ENCODE data around the gene ATG4B. TPM values are rescaled to one million over a fixed set of nuclear protein-coding genes. Genes with fewer than 3 reads are reported as not detected.
"Not testable (repeated sequence)": the region's sequence is repeated elsewhere in the genome, so short reads cannot be mapped to it uniquely, and the experiment has no call there.

The ATG4B gene
- total RNA-seq, result 125 to 135 TPM (median 133 TPM) in 3 replicates

DNA sequence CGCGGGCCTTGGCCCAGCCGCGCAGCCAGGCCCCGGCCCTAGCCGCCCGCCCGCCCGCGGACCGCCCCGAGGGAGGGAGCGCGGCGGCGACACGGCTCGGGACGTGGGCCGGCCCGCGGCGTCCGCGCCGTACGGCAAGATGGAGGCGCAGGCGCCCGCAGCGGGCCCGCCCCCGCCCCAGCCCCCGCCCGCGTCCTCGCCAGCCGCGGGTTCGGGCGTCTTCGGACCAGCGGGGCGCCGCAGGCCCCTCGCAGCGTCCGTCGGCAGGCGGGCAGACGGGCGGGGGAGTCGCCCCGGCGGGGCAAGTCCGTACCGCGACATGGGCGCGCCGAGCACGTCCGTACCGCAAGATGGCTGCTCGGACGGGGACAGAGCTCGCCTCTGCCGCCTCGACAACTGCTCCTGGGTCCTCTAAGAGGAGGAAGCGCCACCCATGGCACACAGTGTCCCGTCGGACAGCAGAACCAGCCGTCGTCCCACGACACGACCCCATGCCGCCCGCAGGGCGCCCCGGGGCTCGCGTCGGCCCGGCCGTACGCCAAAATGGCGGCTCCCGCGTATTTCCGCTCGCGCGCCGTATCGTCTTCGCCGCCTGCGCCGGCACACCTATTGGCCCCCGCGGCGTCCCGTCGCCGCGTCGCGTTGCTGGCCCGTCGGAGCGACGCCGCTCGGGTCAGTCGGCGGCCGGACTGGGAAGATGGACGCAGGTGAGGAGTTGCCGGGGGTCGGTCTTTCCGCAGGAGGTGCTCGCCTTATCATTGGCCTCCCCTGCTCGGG lies at the start of gene ATG4B, which contains the start of gene THAP4:
ATG4B (plus strand) TSS at position 676 of the 777 bp plus-strand sequence; CDS start at position 698, 22 bp downstream.
THAP4 (minus strand) TSS at position 141 of the 777 bp plus-strand sequence. CDS start 141 bp downstream, outside the sequence.
- peaks cover 19% of the 10 kb centered on the region for H3K36me3 Mint-ChIP-seq
- H3K27ac Mint-ChIP-seq, result peak within 1 kb of the TSS; percentile 96
- peaks cover 23% of the 10 kb centered on the region for H3K4me1 Mint-ChIP-seq
- peak; percentile 69 to 79 for DNase-seq (ENCODE audit: low spot score in 2 of 2, unreplicated experiment in 2 of 2)
- no peaks in the 10 kb centered on the region for H3K9me3 Mint-ChIP-seq
- no peaks in the 10 kb centered on the region for H3K27me3 Mint-ChIP-seq (ENCODE audit: low read depth)
- H3K4me3 Mint-ChIP-seq, result peak within 1 kb of the TSS; percentile 91
- TF ChIP-seq, protein P1, sequence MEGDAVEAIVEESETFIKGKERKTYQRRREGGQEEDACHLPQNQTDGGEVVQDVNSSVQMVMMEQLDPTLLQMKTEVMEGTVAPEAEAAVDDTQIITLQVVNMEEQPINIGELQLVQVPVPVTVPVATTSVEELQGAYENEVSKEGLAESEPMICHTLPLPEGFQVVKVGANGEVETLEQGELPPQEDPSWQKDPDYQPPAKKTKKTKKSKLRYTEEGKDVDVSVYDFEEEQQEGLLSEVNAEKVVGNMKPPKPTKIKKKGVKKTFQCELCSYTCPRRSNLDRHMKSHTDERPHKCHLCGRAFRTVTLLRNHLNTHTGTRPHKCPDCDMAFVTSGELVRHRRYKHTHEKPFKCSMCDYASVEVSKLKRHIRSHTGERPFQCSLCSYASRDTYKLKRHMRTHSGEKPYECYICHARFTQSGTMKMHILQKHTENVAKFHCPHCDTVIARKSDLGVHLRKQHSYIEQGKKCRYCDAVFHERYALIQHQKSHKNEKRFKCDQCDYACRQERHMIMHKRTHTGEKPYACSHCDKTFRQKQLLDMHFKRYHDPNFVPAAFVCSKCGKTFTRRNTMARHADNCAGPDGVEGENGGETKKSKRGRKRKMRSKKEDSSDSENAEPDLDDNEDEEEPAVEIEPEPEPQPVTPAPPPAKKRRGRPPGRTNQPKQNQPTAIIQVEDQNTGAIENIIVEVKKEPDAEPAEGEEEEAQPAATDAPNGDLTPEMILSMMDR (IDR thresholded peaks at IDR 0.05; ENCODE audit: unreplicated experiment), result no peak

DNA sequence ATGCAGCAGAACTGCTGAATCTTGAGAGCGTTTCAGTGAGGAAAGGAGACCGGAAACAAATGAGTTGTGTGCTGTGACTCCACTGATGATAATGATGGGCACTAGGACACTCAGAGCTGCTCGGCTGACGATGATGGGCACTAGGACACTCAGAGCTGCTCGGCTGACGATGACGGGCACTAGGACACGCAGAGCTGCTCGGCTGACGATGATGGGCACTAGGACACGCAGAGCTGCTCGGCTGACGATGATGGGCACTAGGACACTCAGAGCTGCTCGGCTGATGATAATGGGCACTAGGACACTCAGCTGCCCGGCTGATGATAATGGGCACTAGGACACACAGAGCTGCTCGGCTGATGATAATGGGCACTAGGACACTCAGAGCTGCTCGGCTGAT lies 47.6 kb upstream of the ATG4B start:
- not testable (repeated sequence) for H3K27me3 Mint-ChIP-seq (ENCODE audit: low read depth); H3K4me1 Mint-ChIP-seq; DNase-seq (ENCODE audit: low spot score in 2 of 2, unreplicated experiment in 2 of 2); H3K4me3 Mint-ChIP-seq; H3K27ac Mint-ChIP-seq
- H3K36me3 Mint-ChIP-seq, result peaks cover 14% of the 10 kb centered on the region
- H3K9me3 Mint-ChIP-seq, result peaks cover 37% of the 10 kb centered on the region

DNA sequence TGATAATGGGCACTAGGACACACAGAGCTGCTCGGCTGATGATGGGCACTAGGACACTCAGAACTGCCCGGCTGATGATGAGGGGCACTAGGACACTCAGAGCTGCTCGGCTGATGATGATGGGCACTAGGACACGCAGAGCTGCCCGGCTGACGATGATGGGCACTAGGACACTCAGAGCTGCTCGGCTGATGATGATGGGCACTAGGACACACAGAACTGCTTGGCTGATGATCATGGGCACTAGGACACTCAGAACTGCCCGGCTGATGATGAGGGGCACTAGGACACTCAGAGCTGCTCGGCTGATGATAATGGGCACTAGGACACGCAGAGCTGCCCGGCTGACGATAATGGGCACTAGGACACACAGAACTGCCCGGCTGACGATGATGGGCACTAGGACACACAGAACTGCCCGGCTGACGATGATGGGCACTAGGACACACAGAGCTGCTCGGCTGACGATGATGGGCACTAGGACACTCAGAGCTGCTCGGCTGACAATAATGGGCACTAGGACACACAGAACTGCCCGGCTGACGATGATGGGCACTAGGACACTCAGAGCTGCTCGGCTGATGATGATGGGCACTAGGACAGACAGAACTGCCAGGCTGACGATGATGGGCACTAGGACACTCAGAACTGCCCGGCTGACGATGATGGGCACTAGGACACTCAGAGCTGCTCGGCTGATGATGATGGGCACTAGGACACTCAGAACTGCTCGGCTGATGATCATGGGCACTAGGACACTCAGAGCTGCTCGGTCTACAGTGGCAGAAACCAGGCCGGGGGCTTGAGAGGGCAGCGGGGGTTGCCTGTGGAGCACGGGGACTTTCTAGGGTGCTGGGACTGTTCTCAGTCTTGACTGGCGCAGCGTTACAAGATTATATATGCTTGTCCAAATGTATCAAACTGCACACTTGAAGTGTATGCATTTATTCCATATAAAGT lies 46.7 kb upstream of the ATG4B start:
- H3K27ac Mint-ChIP-seq; H3K27me3 Mint-ChIP-seq (ENCODE audit: low read depth); H3K4me1 Mint-ChIP-seq; DNase-seq (ENCODE audit: low spot score in 2 of 2, unreplicated experiment in 2 of 2); H3K4me3 Mint-ChIP-seq; H3K36me3 Mint-ChIP-seq: not testable (repeated sequence)
- peaks cover 30% of the 10 kb centered on the region for H3K9me3 Mint-ChIP-seq

DNA sequence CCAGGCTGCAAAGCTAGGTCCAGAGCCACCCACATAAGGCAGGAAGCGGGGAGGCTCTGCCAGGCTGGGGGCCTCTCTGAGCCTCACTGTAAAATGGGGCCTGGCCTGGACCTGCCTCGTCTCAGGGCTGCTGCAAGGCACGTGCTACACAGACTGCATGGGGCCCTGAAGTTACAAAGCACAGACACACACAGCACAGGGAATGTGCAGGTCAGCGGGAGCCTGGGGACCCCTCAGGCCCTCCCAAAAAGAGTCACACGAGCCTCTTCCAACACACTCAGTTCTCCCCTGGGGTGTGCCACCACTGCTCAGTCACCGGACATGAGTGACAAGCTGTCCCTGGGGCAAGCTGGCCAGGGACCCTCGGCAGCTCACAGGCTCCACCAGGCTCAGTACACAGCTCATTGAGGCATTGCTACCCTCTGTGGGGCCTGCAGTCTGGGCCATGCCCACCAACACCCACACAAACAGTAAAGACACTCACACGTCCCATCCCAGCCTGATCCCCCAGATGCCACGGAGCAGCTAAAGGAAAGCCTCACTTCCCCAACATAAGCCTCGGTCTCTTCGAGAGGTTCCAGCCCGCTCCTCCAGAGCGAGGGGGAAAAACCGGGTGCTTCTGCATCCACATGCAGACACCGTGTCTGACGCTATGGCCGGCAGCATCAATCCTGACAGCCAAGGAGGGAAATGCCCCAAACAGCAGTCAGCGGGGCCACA lies 45.2 kb upstream of the ATG4B start:
- Mint-ChIP-seq H3K36me3 (peaks cover 8% of the 10 kb centered on the region), H3K4me3 (no peak overlapping the region), H3K9me3 (peaks cover 19% of the 10 kb centered on the region), H3K4me1 (no peaks in the 10 kb centered on the region), H3K27ac (no peak overlapping the region), H3K27me3 (ENCODE audit: low read depth) (no peaks in the 10 kb centered on the region)
- TF ChIP-seq, protein P1 (IDR thresholded peaks at IDR 0.05; ENCODE audit: unreplicated experiment), result no peak
- DNase-seq (ENCODE audit: low spot score in 2 of 2, unreplicated experiment in 2 of 2), result no peak

DNA sequence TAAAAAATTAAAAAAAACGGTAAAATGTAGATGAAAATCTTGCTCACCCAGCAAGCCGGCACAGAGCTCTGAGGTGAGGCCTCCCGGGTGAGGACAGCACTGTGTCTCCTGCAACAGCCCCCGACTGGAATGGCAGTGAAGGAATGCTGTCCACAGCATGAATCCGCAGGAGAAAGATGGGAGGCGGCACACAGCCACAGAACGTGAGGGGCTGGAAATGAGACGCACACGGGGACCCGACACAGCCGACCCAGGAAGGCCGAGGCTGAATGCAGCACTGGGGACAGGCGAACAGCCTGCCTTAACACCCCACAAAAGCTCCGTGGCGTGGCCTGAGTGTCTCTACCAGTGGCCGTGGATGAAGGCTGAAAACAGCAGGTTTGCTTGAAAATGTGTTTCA lies 44.2 kb upstream of the ATG4B start:
- TF ChIP-seq, protein P1 (IDR thresholded peaks at IDR 0.05; ENCODE audit: unreplicated experiment), result no peak
- no peak for DNase-seq (ENCODE audit: low spot score in 2 of 2, unreplicated experiment in 2 of 2)

DNA sequence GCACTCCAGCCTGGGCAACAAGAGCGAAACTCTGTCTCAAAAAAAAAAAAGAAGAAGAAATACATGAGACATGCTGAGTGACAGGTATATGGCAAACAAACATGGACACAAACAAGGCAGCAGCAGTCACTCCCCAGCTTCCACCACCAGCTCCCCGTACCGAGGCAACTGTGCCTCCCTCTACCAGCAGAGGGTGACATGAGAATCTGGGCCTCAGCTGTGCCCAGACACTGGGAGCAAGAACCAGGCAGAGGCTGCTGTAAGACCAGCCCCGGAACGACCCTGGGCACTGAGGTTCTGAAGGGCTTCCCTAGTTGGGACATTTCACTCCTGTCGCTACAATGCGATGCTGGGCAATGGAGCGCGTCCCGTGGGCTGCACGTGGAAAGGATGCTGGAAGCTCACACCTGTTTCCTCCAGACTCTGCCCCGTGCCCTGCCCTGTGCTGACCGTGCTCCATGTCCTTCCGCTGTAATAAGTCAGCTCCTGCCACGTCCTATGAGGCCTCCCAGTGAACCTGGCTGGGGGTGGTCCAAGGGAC lies 41.8 kb upstream of the ATG4B start:
- H3K36me3 Mint-ChIP-seq, result peaks cover 26% of the 10 kb centered on the region
- H3K27me3 Mint-ChIP-seq (ENCODE audit: low read depth), result no peaks in the 10 kb centered on the region
- no peaks in the 10 kb centered on the region for H3K9me3 Mint-ChIP-seq
- H3K4me1 Mint-ChIP-seq, result no peaks in the 10 kb centered on the region
- no peak overlapping the region for H3K4me3 Mint-ChIP-seq
- TF ChIP-seq, protein P1 (IDR thresholded peaks at IDR 0.05; ENCODE audit: unreplicated experiment), result peak; percentile 40
- no peak for DNase-seq (ENCODE audit: low spot score in 2 of 2, unreplicated experiment in 2 of 2)
- H3K27ac Mint-ChIP-seq, result no peak overlapping the region

More for the DNA sequence above, 44.2 kb upstream of the ATG4B start:
- no peaks in the 10 kb centered on the region for H3K4me1 Mint-ChIP-seq
- peaks cover 14% of the 10 kb centered on the region for H3K9me3 Mint-ChIP-seq
- H3K27me3 Mint-ChIP-seq (ENCODE audit: low read depth), result no peaks in the 10 kb centered on the region
- peaks cover 15% of the 10 kb centered on the region for H3K36me3 Mint-ChIP-seq
- H3K27ac Mint-ChIP-seq, result no peak overlapping the region
- H3K4me3 Mint-ChIP-seq, result no peak overlapping the region
